HCT116 (cell line): ENCODE results near the gene SLFN14. TPM values are rescaled to one million over a fixed set of nuclear protein-coding genes. Genes with fewer than 3 reads are reported as not detected.
A peak's percentile ranks its signal among the peaks of the same experiment; 100 is the strongest.
"Not testable (repeated sequence)": the region's sequence is repeated elsewhere in the genome, so short reads cannot be mapped to it uniquely, and the experiment has no call there.

Experiments used
- ATAC-seq: fragments of 200-7000 bp; cut with Tn5 transposase; 2 replicates; pipeline ENCODE4 v1.9.1; 2020; ENCODE audit warnings: mild to moderate bottlenecking, moderate library complexity
- BruUV-seq: library from RNA; stranded (reverse); fragments of 400-500 nt; replicated peaks from 2 replicates; lab custom pipeline; 2021; lab: Mats Ljungman, UMichigan
- CTCF ChIA-PET: fragments of 300-600 bp; sonication (Branson Sonifier 250); formaldehyde crosslinking; loops from one replicate; lab custom pipeline; 2021; ENCODE audit warnings: antibody characterized with exemption; lab: Charles Lee
- POLR2A ChIA-PET: fragments of 300-600, 350-600 bp; sonication (Branson Sonifier 250); formaldehyde crosslinking; loops from one replicate; lab custom pipeline; 2021; ENCODE audit warnings: antibody characterized with exemption; lab: Charles Lee
- RAD21 ChIA-PET, 2 experiments: fragments of 300-600 bp; sonication (Branson Sonifier 250); formaldehyde crosslinking; loops; one replicate each; lab custom pipeline; 2023; ENCODE audit warnings: low total read pairs in 2 of 2; ENCODE audit not compliant: uncharacterized antibody in 2 of 2, unreplicated experiment in 2 of 2, low non-redundant PET in 1 of 2; lab: Charles Lee
- DNase-seq: peaks from one replicate; pipeline ENCODE4 v3.0.0-alpha.2; 2010; ENCODE audit warnings: low read depth, low spot score
- H2AFZ ChIP-seq: fragments of 200-600 bp; shearing (Covaris generic), sonication (generic); 2 replicates; pipeline ENCODE4 v1.6.1; 2017; ENCODE audit warnings: low read depth, mixed run types, mixed read lengths, antibody characterized with exemption, low read length; ENCODE audit not compliant: poor library complexity, severe bottlenecking
- H3K27ac ChIP-seq: 2 replicates; pipeline ENCODE4 v1.5.1; 2012; ENCODE audit warnings: low read depth, low read length
- H3K27me3 ChIP-seq: fragments of 200-600 bp; sonication (generic); 2 replicates; pipeline ENCODE4 v1.6.1; 2016; ENCODE audit warnings: mixed run types, low read length, mixed read lengths; ENCODE audit not compliant: insufficient read depth
- H3K36me3 ChIP-seq, 2 experiments: fragments of 200-500 bp in 1 of 2; fragments of 200-600 bp in 1 of 2; sonication (Bioruptor generic) in 1 of 2; sonication (generic) in 1 of 2; 2 replicates each; pipeline versions ENCODE4 v1.5.1 to v1.6.1; 2014 to 2016; ENCODE audit warnings: low read length in 2 of 2, inconsistent platforms in 1 of 2, mixed read lengths in 1 of 2, mixed run types in 1 of 2; ENCODE audit not compliant: insufficient read depth in 2 of 2, control insufficient read depth in 1 of 2
- H3K4me1 ChIP-seq, 2 experiments: fragments of 200-600 bp in 1 of 2; sonication (generic) in 1 of 2; 2 replicates each; pipeline versions ENCODE4 v1.5.1 to v1.6.1; 2012 to 2017; ENCODE audit warnings: low read length in 2 of 2, inconsistent platforms in 1 of 2, mild to moderate bottlenecking in 1 of 2, mixed read lengths in 1 of 2, mixed run types in 1 of 2, moderate library complexity in 1 of 2; ENCODE audit not compliant: insufficient read depth in 2 of 2, control insufficient read depth in 1 of 2
- H3K4me2 ChIP-seq: fragments of 200-600 bp; sonication (generic); 2 replicates; pipeline ENCODE4 v1.6.1; 2017; ENCODE audit warnings: mixed run types, low read length, mixed read lengths
- H3K4me3 ChIP-seq, 2 experiments: fragments of 200-600 bp in 1 of 2; sonication (generic) in 1 of 2; replicated peaks in 1 of 2; 2 replicates each; pipeline ENCODE4 v1.5.1; 2011 to 2016; ENCODE audit warnings: low read length in 2 of 2, control low read depth in 1 of 2, low read depth in 1 of 2, mild to moderate bottlenecking in 1 of 2, mixed read lengths in 1 of 2, mixed run types in 1 of 2
- H3K79me2 ChIP-seq: fragments of 200-600 bp; sonication (generic); 2 replicates; pipeline ENCODE4 v1.6.1; 2017; ENCODE audit warnings: mild to moderate bottlenecking, mixed run types, low read length, moderate library complexity, mixed read lengths; ENCODE audit not compliant: insufficient read depth
- H3K9ac ChIP-seq: fragments of 200-600 bp; sonication (generic); 2 replicates; pipeline ENCODE4 v1.6.1; 2016; ENCODE audit warnings: low read length, mixed read lengths
- H3K9me2 ChIP-seq: fragments of 200-600 bp; sonication (generic), shearing (Covaris generic); 2 replicates; pipeline ENCODE4 v1.6.1; 2017; ENCODE audit warnings: mixed run types, mild to moderate bottlenecking, moderate library complexity; ENCODE audit not compliant: insufficient read depth
- H3K9me3 ChIP-seq, 2 experiments: fragments of 200-500 bp in 1 of 2; fragments of 200-600 bp in 1 of 2; sonication (Bioruptor generic) in 1 of 2; sonication (generic) in 1 of 2; 2 replicates each; pipeline ENCODE4 v1.6.1; 2014 to 2017; ENCODE audit warnings: low read length in 2 of 2, mixed read lengths in 2 of 2, inconsistent platforms in 1 of 2, low read depth in 1 of 2, mild to moderate bottlenecking in 1 of 2, mixed run types in 1 of 2, moderate library complexity in 1 of 2; ENCODE audit not compliant: control insufficient read depth in 1 of 2, insufficient read depth in 1 of 2
- H4K20me1 ChIP-seq: fragments of 200-600 bp; sonication (generic), shearing (Covaris generic); 2 replicates; pipeline ENCODE4 v1.6.1; 2017; ENCODE audit warnings: mixed run types, mild to moderate bottlenecking, moderate library complexity; ENCODE audit not compliant: insufficient read depth
- CBX3 ChIP-seq: IDR thresholded peaks from 2 replicates; pipeline ENCODE4 v1.6.1; 2012; ENCODE audit warnings: low read depth
- EZH2 ChIP-seq: fragments of 200-600 bp; sonication (generic); IDR thresholded peaks from 2 replicates; pipeline ENCODE4 v1.6.1; 2017; ENCODE audit warnings: antibody characterized with exemption, mixed run types
- POLR2A ChIP-seq: IDR thresholded peaks from 2 replicates; pipeline ENCODE4 v1.7.0; 2011; ENCODE audit warnings: borderline replicate concordance; ENCODE audit not compliant: insufficient read depth, insufficient read length; ENCODE audit errors: extremely low read depth
- YY1 ChIP-seq: IDR thresholded peaks from 2 replicates; pipeline ENCODE4 v1.6.1; 2011; ENCODE audit warnings: low read length, low read depth, moderate library complexity, mild to moderate bottlenecking; ENCODE audit not compliant: insufficient replicate concordance; ENCODE audit errors: extremely low read depth
- intact Hi-C: fragments of 100-400 bp; cut with micrococcal nuclease; formaldehyde crosslinking; loops from 2 replicates; pipeline ENCODE4 v1.10.0; 2022
- total RNA-seq: library from RNA; stranded (reverse); gene quantifications from one replicate; pipeline ENCODE4 v1.2.1, GENCODE V29; 2021; ENCODE audit not compliant: unreplicated experiment

SLFN14 gene
- total RNA-seq, 1 experiment from 2014 or later = not detected

DNA sequence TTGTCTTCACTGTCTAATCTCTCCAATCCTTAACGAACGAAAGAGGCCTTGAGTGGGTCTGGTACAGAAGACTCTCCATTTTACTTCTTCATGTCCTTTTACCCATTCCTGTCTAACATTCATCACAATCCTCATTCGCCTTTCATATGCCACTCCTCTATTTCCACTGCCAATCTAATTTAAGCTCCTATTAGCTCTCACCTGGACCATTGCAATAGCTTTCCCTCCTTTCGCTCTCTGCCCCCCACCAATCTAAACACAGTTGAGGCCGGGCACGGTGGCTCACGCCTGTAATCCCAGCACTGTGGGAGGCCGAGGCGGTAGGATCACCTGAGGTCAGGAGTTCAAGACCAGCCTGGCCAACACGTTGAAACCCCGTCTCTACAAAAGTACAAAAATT, 6.3 kb upstream of the SLFN14 start:
- no peak overlapping the region for H3K27ac ChIP-seq

DNA sequence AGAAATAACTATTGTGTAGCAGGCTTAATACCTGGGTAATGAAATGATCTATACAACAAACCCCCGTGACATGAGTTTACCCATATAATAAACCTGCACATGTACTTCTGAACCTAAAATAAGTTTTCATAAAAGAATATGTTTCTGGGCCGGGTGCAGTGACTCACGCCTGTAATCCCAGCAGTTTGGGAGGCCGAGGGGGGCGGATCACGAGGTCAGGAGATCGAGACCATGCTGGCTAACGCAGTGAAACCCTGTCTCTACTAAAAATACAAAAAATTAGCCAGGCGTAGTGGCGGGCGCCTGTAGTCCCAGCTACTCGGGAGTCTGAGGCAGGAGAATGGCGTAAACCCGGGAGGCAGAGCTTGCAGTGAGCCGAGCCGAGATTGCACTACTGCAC, 2.6 kb upstream of the SLFN14 start:
- H2AFZ ChIP-seq, H3K27ac ChIP-seq, CTCF ChIA-PET, POLR2A ChIA-PET, intact Hi-C loops, H3K4me2 ChIP-seq, ATAC-seq, H3K4me1 ChIP-seq, H3K4me3 ChIP-seq, DNase-seq, H4K20me1 ChIP-seq, H3K36me3 ChIP-seq, H3K9me2 ChIP-seq, H3K79me2 ChIP-seq, RAD21 ChIA-PET, BruUV-seq, H3K9ac ChIP-seq, H3K9me3 ChIP-seq: not testable (repeated sequence)
- H3K27me3 ChIP-seq = peaks cover 17% of the 10 kb centered on the region

More for the DNA sequence above, 6.3 kb upstream of the SLFN14 start:
- ATAC-seq = no peak
- peaks cover 8% of the 10 kb centered on the region; the same call in 1 of the 2 replicates for H3K27me3 ChIP-seq
- BruUV-seq = no TSS peak
- H3K9ac ChIP-seq = no peak overlapping the region; the same call in 1 of the 2 replicates
- no peak for DNase-seq
- peak overlapping the region; percentile 63 for H3K4me2 ChIP-seq
- ChIA-PET RAD21 (no interaction called here), CTCF (interaction anchor here (1.1 kb wide), 1 partner anchor 8 kb away, joined by 4 read pairs; no protein-coding TSS in a partner anchor), POLR2A (interaction anchor here (3.0 kb wide), 1 partner anchor 12 kb away, joined by 17 read pairs; the partner anchor contains the start of gene PEX12)
- no peak overlapping the region for H2AFZ ChIP-seq
- no peaks in the 10 kb centered on the region for H3K9me2 ChIP-seq
- H3K79me2 ChIP-seq = peaks cover 38% of the 10 kb centered on the region
- TF ChIP-seq EZH2 = no peak
- no peak for TF ChIP-seq CBX3
- no peak for TF ChIP-seq POLR2A
- no peak for TF ChIP-seq YY1
- peak overlapping the region; percentile 84 to 99; a peak in 3 of 4 replicates for H3K4me3 ChIP-seq
- H4K20me1 ChIP-seq = 0 out of 2 replicates have a peak, but pooled peaks cover 3% of the 10 kb centered on the region
- peaks cover 0 to under 1% of the 10 kb centered on the region in 2 experiments; a peak in 1 of 4 replicates for H3K36me3 ChIP-seq
- H3K9me3 ChIP-seq = no peaks in the 10 kb centered on the region
- intact Hi-C loops = no loop called here
- H3K4me1 ChIP-seq = peaks cover 9 to 15% of the 10 kb centered on the region in 2 experiments
